HG03378 (cell line): ENCODE measurements around the gene DSCAM.

Source experiments
- ATAC-seq: cut with Tn5 transposase; IDR thresholded peaks from one replicate; pipeline ENCODE4 v1.9.1; 2021; ENCODE audit warnings: mild to moderate bottlenecking, moderate library complexity; ENCODE audit not compliant: unreplicated experiment

Gene DSCAM

GRCh38 chr21:40404396-40404800 is 442.6 kb downstream of the DSCAM start:
- no peak for ATAC-seq

- no peak for ATAC-seq
Observed at GRCh38 chr21:40402884-40403582, 443.9 kb downstream of the DSCAM start.

GRCh38 chr21:40395732-40396131 is 451.2 kb downstream of the DSCAM start:
- no peak for ATAC-seq

GRCh38 chr21:40393066-40393465 is 453.9 kb downstream of the DSCAM start:
- ATAC-seq = no peak

- no peak for ATAC-seq
Observed at GRCh38 chr21:40388046-40388445, 458.9 kb downstream of the DSCAM start.

GRCh38 chr21:40386981-40387747 is 459.8 kb downstream of the DSCAM start:
- no peak for ATAC-seq

- ATAC-seq = no peak
Observed at GRCh38 chr21:40386294-40386911, 460.6 kb downstream of the DSCAM start.

GRCh38 chr21:40385883-40386282 is 461.1 kb downstream of the DSCAM start:
- ATAC-seq = no peak

- no peak for ATAC-seq
Observed at GRCh38 chr21:40383951-40384350, 463.0 kb downstream of the DSCAM start.

- ATAC-seq = no peak
Observed at GRCh38 chr21:40381111-40381510, 465.8 kb downstream of the DSCAM start.

GRCh38 chr21:40379881-40380810 is 466.8 kb downstream of the DSCAM start:
- ATAC-seq = no peak

- no peak for ATAC-seq
Observed at GRCh38 chr21:40377135-40377534, 469.8 kb downstream of the DSCAM start.

- no peak for ATAC-seq
Observed at GRCh38 chr21:40373761-40374160, 473.2 kb downstream of the DSCAM start.

- ATAC-seq = no peak
Observed at GRCh38 chr21:40372506-40372905, 474.5 kb downstream of the DSCAM start.

- ATAC-seq = no peak
Observed at GRCh38 chr21:40371329-40371728, 475.6 kb downstream of the DSCAM start.

- ATAC-seq = no peak
Observed at GRCh38 chr21:40356644-40357043, 490.3 kb downstream of the DSCAM start.

- no peak for ATAC-seq
Observed at GRCh38 chr21:40355076-40355475, 491.9 kb downstream of the DSCAM start.

GRCh38 chr21:40351006-40351405 is 496.0 kb downstream of the DSCAM start:
- ATAC-seq = no peak

GRCh38 chr21:40349591-40349990 is 497.4 kb downstream of the DSCAM start:
- ATAC-seq = no peak

- ATAC-seq = no peak
Observed at GRCh38 chr21:40345711-40346321, 501.1 kb downstream of the DSCAM start.
